ENCODE results near the gene STK4.

STK4 gene

DNA sequence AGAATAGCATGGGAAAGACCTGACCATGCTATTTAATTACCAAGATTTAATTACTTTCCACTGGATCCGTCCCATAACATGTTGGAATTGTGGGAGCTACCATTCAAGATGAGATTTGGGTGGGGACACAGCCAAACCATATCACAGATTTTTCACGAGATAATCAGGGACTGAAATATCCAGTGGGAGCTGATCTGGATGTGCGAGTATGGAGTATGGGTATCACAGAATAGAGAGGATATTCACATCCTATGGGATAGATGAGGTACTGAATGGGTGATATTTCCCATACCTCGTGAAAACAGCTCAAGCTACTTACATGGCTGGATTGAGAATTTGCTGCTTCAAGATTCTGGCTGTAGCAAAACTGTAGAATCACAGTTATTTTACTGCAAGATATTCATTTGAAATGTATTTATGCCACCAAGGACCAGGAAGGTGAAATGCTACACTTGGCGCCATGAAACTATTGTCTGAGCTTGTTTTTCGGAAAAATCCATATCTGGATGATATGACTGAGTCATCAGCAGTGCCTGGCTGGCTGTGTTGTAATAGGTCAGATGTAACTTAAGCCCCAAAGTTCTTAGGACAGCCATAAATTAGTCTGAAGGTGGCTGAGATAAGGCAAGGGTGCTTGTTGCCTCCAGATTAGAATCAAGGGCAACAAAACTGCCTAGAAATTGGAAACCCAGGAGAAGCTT lies 104.8 kb downstream of the STK4 start:
- in situ Hi-C loops (cut with MboI; ENCODE audit: low pct_unique_long_range_greater_than_20kb, low sequenced_read_pairs, unreplicated experiment) = no loop called here
- no peak for DNase-seq (ENCODE audit: low spot score)
- TF ChIP-seq, protein P1, sequence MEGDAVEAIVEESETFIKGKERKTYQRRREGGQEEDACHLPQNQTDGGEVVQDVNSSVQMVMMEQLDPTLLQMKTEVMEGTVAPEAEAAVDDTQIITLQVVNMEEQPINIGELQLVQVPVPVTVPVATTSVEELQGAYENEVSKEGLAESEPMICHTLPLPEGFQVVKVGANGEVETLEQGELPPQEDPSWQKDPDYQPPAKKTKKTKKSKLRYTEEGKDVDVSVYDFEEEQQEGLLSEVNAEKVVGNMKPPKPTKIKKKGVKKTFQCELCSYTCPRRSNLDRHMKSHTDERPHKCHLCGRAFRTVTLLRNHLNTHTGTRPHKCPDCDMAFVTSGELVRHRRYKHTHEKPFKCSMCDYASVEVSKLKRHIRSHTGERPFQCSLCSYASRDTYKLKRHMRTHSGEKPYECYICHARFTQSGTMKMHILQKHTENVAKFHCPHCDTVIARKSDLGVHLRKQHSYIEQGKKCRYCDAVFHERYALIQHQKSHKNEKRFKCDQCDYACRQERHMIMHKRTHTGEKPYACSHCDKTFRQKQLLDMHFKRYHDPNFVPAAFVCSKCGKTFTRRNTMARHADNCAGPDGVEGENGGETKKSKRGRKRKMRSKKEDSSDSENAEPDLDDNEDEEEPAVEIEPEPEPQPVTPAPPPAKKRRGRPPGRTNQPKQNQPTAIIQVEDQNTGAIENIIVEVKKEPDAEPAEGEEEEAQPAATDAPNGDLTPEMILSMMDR (IDR thresholded peaks at IDR 0.05; ENCODE audit: extremely low read depth, insufficient read depth, missing control alignments) = no peak

DNA sequence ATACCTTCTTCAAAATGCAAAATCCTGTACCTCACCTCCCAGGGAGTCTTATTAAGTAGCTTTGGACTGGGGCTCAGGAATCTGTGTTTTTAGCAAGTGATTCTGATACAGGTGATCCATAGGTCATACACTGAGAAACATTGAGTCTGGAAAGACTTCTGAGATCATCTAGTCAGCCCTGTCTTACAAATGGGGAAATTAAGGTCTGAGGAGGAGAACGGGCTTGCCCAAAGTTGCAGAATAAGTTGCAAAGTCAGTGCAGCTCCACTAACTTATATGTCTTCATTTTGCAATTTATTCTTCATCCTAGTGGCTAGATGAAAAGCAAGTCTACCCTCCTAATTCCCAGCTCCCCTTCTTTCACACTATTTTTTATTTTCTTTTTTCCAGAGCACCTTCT lies 105.8 kb downstream of the STK4 start:
- in situ Hi-C loops (cut with MboI; ENCODE audit: low pct_unique_long_range_greater_than_20kb, low sequenced_read_pairs, unreplicated experiment) = no loop called here
- no peak for DNase-seq (ENCODE audit: low spot score)
- TF ChIP-seq, protein P1 (IDR thresholded peaks at IDR 0.05; ENCODE audit: extremely low read depth, insufficient read depth, missing control alignments) = no peak

DNA sequence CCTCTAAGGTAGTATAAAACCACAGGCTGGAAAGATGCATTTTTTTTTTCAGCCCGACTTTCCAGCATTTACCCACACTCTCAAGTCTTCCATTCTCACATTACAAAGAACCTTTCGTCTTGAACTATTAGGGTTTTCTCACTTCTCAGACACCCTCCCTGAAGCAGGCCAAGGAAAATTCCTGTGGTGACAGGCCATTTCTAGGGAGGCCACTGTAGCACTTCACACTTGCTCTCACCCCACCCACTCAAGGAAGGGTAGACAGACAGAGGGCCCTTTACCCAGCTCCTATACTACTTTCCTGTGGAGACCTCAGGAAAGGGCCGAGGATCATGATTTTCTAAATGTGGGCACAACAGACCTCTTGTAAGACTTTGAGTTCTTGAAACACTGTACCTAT lies 106.9 kb downstream of the STK4 start:
- in situ Hi-C loops (cut with MboI; ENCODE audit: low pct_unique_long_range_greater_than_20kb, low sequenced_read_pairs, unreplicated experiment) = no loop called here
- TF ChIP-seq, protein P1 (IDR thresholded peaks at IDR 0.05; ENCODE audit: extremely low read depth, insufficient read depth, missing control alignments) = no peak
- DNase-seq (ENCODE audit: low spot score) = no peak

DNA sequence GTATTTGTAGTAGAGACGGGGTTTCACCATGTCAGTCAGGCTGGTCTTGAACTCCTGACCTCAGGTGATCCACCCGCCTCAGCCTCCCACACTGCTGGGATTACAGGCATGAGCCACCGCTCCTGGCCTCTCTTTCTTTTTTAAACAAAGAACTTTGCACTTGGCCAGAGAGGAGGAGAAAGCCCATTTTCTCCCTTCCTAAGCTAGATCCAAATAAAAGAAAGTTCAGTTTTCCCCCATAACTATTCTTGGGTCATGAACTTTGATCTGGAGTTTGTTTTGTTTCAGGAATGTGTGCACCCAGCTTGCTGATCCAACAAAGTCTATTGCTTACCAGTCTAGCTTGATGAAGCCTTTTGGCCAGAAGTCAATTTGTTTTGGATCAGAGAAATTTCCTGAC lies 111.2 kb downstream of the STK4 start:
- TF ChIP-seq, protein P1 (IDR thresholded peaks at IDR 0.05; ENCODE audit: extremely low read depth, insufficient read depth, missing control alignments) = no peak
- in situ Hi-C loops (cut with MboI; ENCODE audit: low pct_unique_long_range_greater_than_20kb, low sequenced_read_pairs, unreplicated experiment) = no loop called here
- DNase-seq (ENCODE audit: low spot score) = no peak

DNA sequence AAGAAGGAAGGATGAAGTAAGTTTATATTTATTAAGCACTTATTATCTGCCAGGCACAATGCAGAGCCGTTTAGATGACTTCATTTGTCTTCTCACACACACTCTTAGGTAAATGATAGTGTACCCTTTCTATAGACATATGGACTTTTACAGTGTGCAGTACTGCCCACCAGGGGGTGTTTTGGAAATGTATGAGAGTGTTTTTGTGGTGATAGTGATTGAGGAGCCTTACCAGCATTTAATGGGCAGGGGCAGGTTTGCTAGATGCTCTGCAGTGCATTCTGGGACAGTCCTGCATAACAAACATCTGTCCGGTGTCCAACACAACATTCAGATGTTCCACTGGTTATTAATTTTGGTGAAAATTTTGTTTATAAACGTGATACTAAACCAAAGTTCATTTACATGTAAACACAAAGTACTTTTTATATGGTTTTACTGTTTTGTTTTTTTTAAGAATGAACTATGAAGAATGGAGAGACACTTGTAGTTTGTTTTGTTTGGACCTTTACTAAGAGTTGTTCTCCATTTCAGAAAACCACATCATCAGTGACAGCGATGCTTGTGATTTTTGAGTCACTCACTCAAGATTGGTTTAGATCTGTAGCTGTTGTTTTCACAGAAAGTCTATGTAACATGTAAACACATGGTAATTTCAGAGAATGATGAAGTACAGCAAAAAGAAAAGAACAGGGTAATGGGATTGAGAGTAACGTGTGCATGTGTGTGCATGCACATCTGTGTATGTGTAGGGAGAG lies 114.7 kb downstream of the STK4 start:
- DNase-seq (ENCODE audit: low spot score) = no peak
- in situ Hi-C loops (cut with MboI; ENCODE audit: low pct_unique_long_range_greater_than_20kb, low sequenced_read_pairs, unreplicated experiment) = no loop called here
- TF ChIP-seq, protein P1 (IDR thresholded peaks at IDR 0.05; ENCODE audit: extremely low read depth, insufficient read depth, missing control alignments) = peak; percentile 22

DNA sequence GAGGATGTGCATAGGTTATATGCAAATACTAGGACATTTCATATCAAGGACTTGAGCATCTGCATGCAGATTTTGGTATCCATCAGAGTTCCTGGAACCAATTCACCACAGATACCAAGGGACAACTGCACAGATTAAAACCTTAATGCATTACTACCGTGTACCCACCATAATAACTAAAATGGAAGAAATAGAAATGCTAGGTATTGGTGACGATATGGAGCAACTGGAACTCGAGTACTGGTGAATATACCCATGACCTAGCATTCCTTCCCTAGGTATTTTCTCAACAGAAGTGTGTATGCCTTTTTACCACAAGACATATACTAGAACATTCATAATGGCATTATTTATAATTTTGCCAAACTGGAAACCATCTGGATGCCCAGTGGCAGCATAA lies 116.2 kb downstream of the STK4 start:
- TF ChIP-seq, protein P1 (IDR thresholded peaks at IDR 0.05; ENCODE audit: extremely low read depth, insufficient read depth, missing control alignments) = no peak
- in situ Hi-C loops (cut with MboI; ENCODE audit: low pct_unique_long_range_greater_than_20kb, low sequenced_read_pairs, unreplicated experiment) = no loop called here
- DNase-seq (ENCODE audit: low spot score) = no peak

Measured in GM13977 (cell line).